Smooth muscle cell (in vitro differentiated cells): ENCODE data around the gene GALNT16. TPM values are rescaled to one million over a fixed set of nuclear protein-coding genes. Genes with fewer than 3 reads are reported as not detected.

Experiments used
- DNase-seq: peaks from one replicate; lab custom pipeline; 2025; ENCODE audit not compliant: unreplicated experiment; lab: John Stamatoyannopoulos, UW
- H2AFZ ChIP-seq: fragments of 200-600 bp; sonication (generic); 2 replicates; pipeline ENCODE4 v1.6.0; 2016; ENCODE audit warnings: antibody characterized with exemption, low read depth, mild to moderate bottlenecking
- H3F3A ChIP-seq: fragments of 200-600 bp; sonication (generic); 2 replicates; pipeline ENCODE4 v1.6.0; 2017; ENCODE audit warnings: antibody characterized with exemption, low read depth
- H3K27ac ChIP-seq: fragments of 200-600 bp; sonication (generic); 2 replicates; pipeline ENCODE4 v1.5.1; 2016; ENCODE audit warnings: low read depth, mild to moderate bottlenecking
- H3K27me3 ChIP-seq: fragments of 200-600 bp; sonication (generic); 2 replicates; pipeline ENCODE4 v1.6.1; 2016; ENCODE audit warnings: low read depth, mild to moderate bottlenecking
- H3K36me3 ChIP-seq: fragments of 200-600 bp; sonication (generic); 2 replicates; pipeline ENCODE4 v1.5.1; 2016; ENCODE audit warnings: low read depth
- H3K4me1 ChIP-seq: fragments of 200-600 bp; sonication (generic); 2 replicates; pipeline ENCODE4 v1.5.1; 2016; ENCODE audit warnings: low read depth
- H3K4me2 ChIP-seq: fragments of 200-600 bp; sonication (generic); 2 replicates; pipeline ENCODE4 v1.6.0; 2016; ENCODE audit warnings: mild to moderate bottlenecking
- H3K4me3 ChIP-seq: fragments of 200-600 bp; sonication (generic); 2 replicates; pipeline ENCODE4 v1.5.1; 2016; ENCODE audit warnings: mild to moderate bottlenecking
- H3K79me2 ChIP-seq: fragments of 200-600 bp; sonication (generic); 2 replicates; pipeline ENCODE4 v1.6.0; 2016; ENCODE audit warnings: low read depth, mild to moderate bottlenecking
- H3K9ac ChIP-seq: fragments of 200-600 bp; sonication (generic); 2 replicates; pipeline ENCODE4 v1.6.0; 2016; ENCODE audit warnings: low read depth
- H3K9me3 ChIP-seq: fragments of 200-600 bp; sonication (generic); replicated peaks from 2 replicates; pipeline ENCODE4 v1.5.1; 2016; ENCODE audit warnings: low read depth
- H4K20me1 ChIP-seq: fragments of 200-600 bp; sonication (generic); 2 replicates; pipeline ENCODE4 v1.6.0; 2016; ENCODE audit warnings: low read depth
- CTCF ChIP-seq: fragments of 200-600 bp; sonication (generic); IDR thresholded peaks from 2 replicates; pipeline ENCODE4 v1.5.1; 2017; ENCODE audit warnings: borderline replicate concordance, mild to moderate bottlenecking, antibody characterized with exemption; ENCODE audit not compliant: insufficient read depth, poor library complexity, severe bottlenecking
- WGBS: methylation state at CpG from one replicate; pipeline ENCODE4 v1.1.7; 2016; ENCODE audit warnings: low lambda C conversion rate; 5-methylcytosine and 5-hydroxymethylcytosine counted together
- polyA plus RNA-seq: library from polyadenylated mRNA; unstranded; fragments of >200 nt; fragmentation: Nextera tagmentation; extraction: Ambion mirVana; gene quantifications from 2 replicates; pipeline ENCODE4 v1.2.1, GENCODE V29; 2016
- total RNA-seq: library from RNA; depleted of rRNA; stranded (reverse); fragments of >200 nt; gene quantifications from 2 replicates; pipeline ENCODE4 v1.2.3, GENCODE V29; 2014

Gene GALNT16
- total and polyA plus RNA-seq, 2 experiments from 2014 or later = 0.54 to 4.7 TPM

GRCh38 chr14:69226178-69226577 is 33.8 kb upstream of the GALNT16 start:
- 68% methylated on average over 9 of the region's 9 CpGs for WGBS
- H3K9me3 ChIP-seq = no peaks in the 10 kb centered on the region
- no peak overlapping the region for H3K4me3 ChIP-seq
- H3K27me3 ChIP-seq = no peaks in the 10 kb centered on the region
- H3K79me2 ChIP-seq = no peaks in the 10 kb centered on the region
- no peaks in the 10 kb centered on the region for H4K20me1 ChIP-seq
- no peak overlapping the region for H3K9ac ChIP-seq
- H3K27ac ChIP-seq = no peak overlapping the region
- DNase-seq = no peak
- no peak overlapping the region for H2AFZ ChIP-seq
- no peak for TF ChIP-seq CTCF
- H3K4me2 ChIP-seq = no peak overlapping the region
- no peaks in the 10 kb centered on the region for H3K4me1 ChIP-seq
- H3F3A ChIP-seq = no peaks in the 10 kb centered on the region
- no peaks in the 10 kb centered on the region for H3K36me3 ChIP-seq

DNA sequence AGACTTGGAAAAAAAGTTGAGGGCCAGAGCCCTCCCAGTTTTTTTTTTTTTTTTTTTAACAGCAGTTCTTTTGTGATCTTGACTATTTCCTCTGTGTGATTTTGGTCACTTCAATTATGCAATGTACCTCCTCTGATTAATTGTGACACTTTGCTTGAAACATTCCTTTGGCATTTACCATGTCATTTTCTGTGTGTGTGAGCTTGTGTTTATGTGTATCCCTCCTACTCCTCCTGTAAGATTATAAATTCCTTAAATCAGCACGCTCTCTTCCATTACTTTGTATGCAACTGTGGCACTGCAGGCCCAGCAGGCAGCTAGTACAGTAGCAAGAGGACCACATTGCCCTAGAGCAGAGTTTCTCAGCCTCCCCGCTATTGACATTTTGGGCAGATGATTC is 33.2 kb upstream of the GALNT16 start:
- WGBS = 67% methylated on average over 2 of the region's 2 CpGs
- H3K4me1 ChIP-seq = no peaks in the 10 kb centered on the region
- H4K20me1 ChIP-seq = no peaks in the 10 kb centered on the region
- TF ChIP-seq CTCF = no peak
- no peaks in the 10 kb centered on the region for H3K79me2 ChIP-seq
- no peak overlapping the region for H3K27ac ChIP-seq
- no peak for DNase-seq
- no peak overlapping the region for H3K4me2 ChIP-seq
- H2AFZ ChIP-seq = no peak overlapping the region
- no peak overlapping the region for H3K4me3 ChIP-seq
- no peak overlapping the region for H3K9ac ChIP-seq
- no peaks in the 10 kb centered on the region for H3K36me3 ChIP-seq
- H3K27me3 ChIP-seq = no peaks in the 10 kb centered on the region
- no peaks in the 10 kb centered on the region for H3K9me3 ChIP-seq
- no peaks in the 10 kb centered on the region for H3F3A ChIP-seq

- Histone ChIP-seq H3K9ac (no peak overlapping the region), H3K27ac (no peak overlapping the region), H3K4me2 (no peak overlapping the region), H4K20me1 (no peaks in the 10 kb centered on the region), H3K4me1 (no peaks in the 10 kb centered on the region), H3K9me3 (no peaks in the 10 kb centered on the region), H3K27me3 (no peaks in the 10 kb centered on the region), H2AFZ (no peak overlapping the region), H3F3A (no peaks in the 10 kb centered on the region), H3K79me2 (no peaks in the 10 kb centered on the region), H3K36me3 (no peaks in the 10 kb centered on the region), H3K4me3 (no peak overlapping the region)
- WGBS = 88% methylated on average over 2 of the region's 2 CpGs
- DNase-seq = no peak
- no peak for TF ChIP-seq CTCF
Measured at GRCh38 chr14:69231486-69231885, 28.5 kb upstream of the GALNT16 start.

- Histone ChIP-seq H3K27ac (no peak overlapping the region), H3K4me2 (no peak overlapping the region), H3K9ac (no peak overlapping the region), H3K36me3 (no peaks in the 10 kb centered on the region), H3F3A (no peaks in the 10 kb centered on the region), H3K27me3 (no peaks in the 10 kb centered on the region), H3K79me2 (no peaks in the 10 kb centered on the region), H3K4me1 (no peaks in the 10 kb centered on the region), H4K20me1 (no peaks in the 10 kb centered on the region), H2AFZ (no peak overlapping the region), H3K4me3 (no peak overlapping the region), H3K9me3 (no peaks in the 10 kb centered on the region)
- WGBS = 91% methylated on average over 3 of the region's 3 CpGs
- TF ChIP-seq CTCF = no peak
- no peak for DNase-seq
Measured at GRCh38 chr14:69232388-69232787, 27.6 kb upstream of the GALNT16 start.
